Panc1 (cell line): Measurements from ENCODE around the gene LDHD. TPM values are rescaled to one million over a fixed set of nuclear protein-coding genes. Genes with fewer than 3 reads are reported as not detected.

Experiments
- ATAC-seq: fragments of 200-7000 bp; cut with Tn5 transposase; 2 replicates; pipeline ENCODE4 v1.9.1; 2020; ENCODE audit warnings: mild to moderate bottlenecking, moderate library complexity
- BruUV-seq: library from RNA; stranded (reverse); fragments of 400-500 nt; replicated peaks from 2 replicates; lab custom pipeline; 2021; lab: Mats Ljungman, UMichigan
- CTCF ChIA-PET: fragments of 300-600 bp; sonication (Branson Sonifier 250); formaldehyde crosslinking; loops from one replicate; lab custom pipeline; 2022; ENCODE audit warnings: antibody characterized with exemption; lab: Charles Lee
- POLR2A ChIA-PET: fragments of 300-600 bp; sonication (Branson Sonifier 250); formaldehyde crosslinking; loops from one replicate; lab custom pipeline; 2022; ENCODE audit warnings: antibody characterized with exemption; lab: Charles Lee
- DNase-seq: peaks from one replicate; pipeline ENCODE4 v3.0.0-alpha.2; 2010; ENCODE audit warnings: low read depth, low spot score
- H3K27ac ChIP-seq: 2 replicates; pipeline ENCODE4 v1.5.1; 2011; ENCODE audit warnings: mild to moderate bottlenecking, low read length, inconsistent platforms
- H3K27me3 ChIP-seq: fragments of 200-500 bp; sonication (Bioruptor generic); 2 replicates; pipeline ENCODE4 v1.6.0; 2014; ENCODE audit warnings: low read length, inconsistent platforms; ENCODE audit not compliant: control insufficient read depth, insufficient read depth
- H3K36me3 ChIP-seq: fragments of 200-500 bp; sonication (Bioruptor generic); 2 replicates; pipeline ENCODE4 v1.5.1; 2014; ENCODE audit warnings: inconsistent platforms, mild to moderate bottlenecking, low read length, moderate library complexity; ENCODE audit not compliant: control insufficient read depth, insufficient read depth
- H3K4me1 ChIP-seq: 2 replicates; pipeline ENCODE4 v1.5.1; 2011; ENCODE audit warnings: inconsistent platforms, mild to moderate bottlenecking, low read length, moderate library complexity; ENCODE audit not compliant: control insufficient read depth, insufficient read depth
- H3K4me3 ChIP-seq, 2 experiments: 2 replicates each; pipeline ENCODE4 v1.5.1; 2011 to 2012; ENCODE audit warnings: low read depth in 2 of 2, low read length in 2 of 2, mild to moderate bottlenecking in 2 of 2, inconsistent platforms in 1 of 2, moderate library complexity in 1 of 2
- H3K9me3 ChIP-seq: fragments of 200-500 bp; sonication (Bioruptor generic); 2 replicates; pipeline ENCODE4 v1.5.1; 2014; ENCODE audit warnings: low read depth, mild to moderate bottlenecking, inconsistent platforms, low read length, moderate library complexity; ENCODE audit not compliant: control insufficient read depth, insufficient read depth
- CTCF ChIP-seq: fragments of 450-650 bp; IDR thresholded peaks from 2 replicates; pipeline ENCODE4 v1.5.1; 2017; ENCODE audit warnings: mild to moderate bottlenecking
- POLR2AphosphoS5 ChIP-seq: IDR thresholded peaks from 2 replicates; pipeline ENCODE4 v1.6.1; 2012; ENCODE audit warnings: mild to moderate bottlenecking, low read depth, low read length, moderate library complexity
- REST ChIP-seq, 2 experiments: IDR thresholded peaks; 2 replicates each; pipeline ENCODE4 v1.6.1; 2011 to 2012; ENCODE audit warnings: low read depth in 2 of 2, control low read depth in 1 of 2, low read length in 1 of 2, mild to moderate bottlenecking in 1 of 2, moderate library complexity in 1 of 2; ENCODE audit not compliant: insufficient read depth in 1 of 2
- SIN3A ChIP-seq: IDR thresholded peaks from 2 replicates; pipeline ENCODE4 v1.6.1; 2012; ENCODE audit warnings: low read depth, mild to moderate bottlenecking, low read length, moderate library complexity, borderline replicate concordance; ENCODE audit not compliant: insufficient read depth
- TCF7L2 ChIP-seq: IDR thresholded peaks from 2 replicates; pipeline ENCODE4 v1.6.1; 2011; ENCODE audit warnings: mild to moderate bottlenecking, low read depth, low read length, inconsistent platforms
- in situ Hi-C: cut with HindIII; loops from 2 replicates; pipeline ENCODE4 v1.10.0; 2016; ENCODE audit warnings: low sequenced_read_pairs, low pct_unique_long_range_greater_than_20kb
- intact Hi-C: fragments of 100-400 bp; cut with micrococcal nuclease; formaldehyde crosslinking; loops from one replicate; pipeline ENCODE4 v1.10.0; 2022; ENCODE audit not compliant: unreplicated experiment
- total RNA-seq: library from RNA; stranded (reverse); gene quantifications from one replicate; pipeline ENCODE4 v1.2.1, GENCODE V29; 2021; ENCODE audit not compliant: unreplicated experiment

Gene LDHD
- total RNA-seq, 1 experiment from 2014 or later: 3.1 TPM

GRCh38 chr16:75112734-75113491 lies 3.7 kb downstream of the LDHD start:
- Histone ChIP-seq H3K27ac (no peak overlapping the region), H3K27me3 (no peaks in the 10 kb centered on the region), H3K9me3 (no peaks in the 10 kb centered on the region), H3K36me3 (no peaks in the 10 kb centered on the region), H3K4me3 (no peak overlapping the region), H3K4me1 (peaks cover 43% of the 10 kb centered on the region)
- BruUV-seq: no TSS peak
- intact Hi-C loops (loop anchor here (10.0 kb wide), 1 partner anchor 298 kb away; no protein-coding TSS in a partner anchor), in situ Hi-C loops (no loop called here)
- TF ChIP-seq TCF7L2 (no peak), POLR2AphosphoS5 (no peak), CTCF (no peak), REST (IDR thresholded peaks at IDR 0.05; ENCODE audit: insufficient read depth in 1 of 2, low read depth in 2 of 2, low read length in 1 of 2) (no peak), SIN3A (no peak)
- DNase-seq (no peak), ATAC-seq (no peak)
- POLR2A ChIA-PET: no interaction called here
- CTCF ChIA-PET: interaction anchor here (0.6 kb wide), 1 partner anchor 250 kb away, joined by 3 read pairs; no protein-coding TSS in a partner anchor

- DNase-seq (no peak), ATAC-seq (no peak)
- Histone ChIP-seq H3K27ac (0 out of 2 replicates have a peak overlapping the region, but pooled peaks have one; percentile 29), H3K4me3 (no peak overlapping the region), H3K36me3 (no peaks in the 10 kb centered on the region), H3K4me1 (peaks cover 50% of the 10 kb centered on the region), H3K9me3 (no peaks in the 10 kb centered on the region), H3K27me3 (no peaks in the 10 kb centered on the region)
- in situ Hi-C loops: no loop called here
- intact Hi-C loops: loop anchor here (2.0 to 10.0 kb wide), 2 partner anchors 113 to 297 kb away; partner anchors contain the start of gene ZNRF1
- POLR2A ChIA-PET: no interaction called here
- no peak for TF ChIP-seq CTCF
- BruUV-seq: no TSS peak
- CTCF ChIA-PET: interaction anchor here (0.8 to 1.4 kb wide), 3 partner anchors 50 to 119 kb away, joined by 4 to 5 read pairs (median 4); no protein-coding TSS in a partner anchor
Observed at GRCh38 chr16:75111961-75112733, 4.4 kb downstream of the LDHD start.
